ENCODE measurements around the gene KIAA0930.

DNA sequence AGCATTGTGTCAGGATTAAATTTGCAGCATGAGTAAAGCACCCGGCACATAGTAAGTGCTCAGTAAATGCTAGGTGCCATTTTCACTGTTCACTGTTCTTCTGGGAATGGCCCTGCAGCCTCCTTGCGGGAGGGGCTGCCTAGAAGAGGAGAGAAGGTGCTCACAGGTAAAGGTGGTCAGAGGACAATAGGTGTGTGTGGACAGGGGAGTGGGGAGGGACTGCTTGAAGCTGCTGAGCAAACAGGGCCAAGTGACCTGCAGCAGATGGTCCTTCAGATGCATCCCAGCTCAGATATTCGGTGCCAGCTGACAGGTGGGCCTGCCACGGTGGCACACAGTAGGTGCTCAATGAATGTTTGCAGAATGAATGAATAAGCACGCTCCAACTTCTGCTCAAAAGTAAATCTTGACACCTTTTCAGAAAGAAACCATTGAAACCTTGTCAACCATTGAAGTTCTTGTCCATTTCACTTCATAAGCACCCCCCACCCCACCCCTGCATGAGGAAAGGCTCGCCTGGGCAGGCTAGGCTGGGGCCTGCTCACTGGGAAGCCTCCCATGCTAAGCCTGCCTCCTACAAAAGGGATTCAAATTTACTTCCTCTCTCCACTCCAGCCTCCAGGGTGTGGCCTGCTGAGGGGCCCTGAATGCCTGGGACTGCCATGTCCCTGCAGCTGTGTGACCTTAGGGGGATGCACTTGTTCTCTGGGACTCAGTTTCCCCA, 1.6 kb downstream of the KIAA0930 start:
- TF ChIP-seq GLIS3 (CRISPR knock-in tag; IDR thresholded peaks at IDR 0.05) (no peak), ESRRG (CRISPR knock-in tag; IDR thresholded peaks at IDR 0.05) (no peak)

Data from SK-N-SH treated with all-trans-retinoic acid at 6 μM for 48 hours (cell line).